WTC11 (cell line): ENCODE measurements around the gene OAS2.

Source experiments
- ATF1 ChIP-seq: sonication (generic); formaldehyde crosslinking; IDR thresholded peaks from 2 replicates; pipeline ENCODE4 v1.8.1; 2023; ENCODE audit warnings: mild to moderate bottlenecking, moderate library complexity, missing genetic modification reagents
- CBFB ChIP-seq: sonication (generic); formaldehyde crosslinking; IDR thresholded peaks from 2 replicates; pipeline ENCODE4 v1.8.1; 2022; ENCODE audit warnings: mild to moderate bottlenecking, low read depth, missing genetic modification reagents
- CTCF ChIP-seq: fragments of 200-600 bp; IDR thresholded peaks from 2 replicates; pipeline ENCODE4 v1.8.0; 2022; ENCODE audit warnings: antibody characterized with exemption
- NFYB ChIP-seq: sonication (generic); formaldehyde crosslinking; conservative IDR thresholded peaks from 2 replicates; pipeline ENCODE4 v1.8.0; 2022; ENCODE audit warnings: low read depth, missing genetic modification reagents
- TCF7 ChIP-seq: sonication (generic); formaldehyde crosslinking; IDR thresholded peaks from 2 replicates; pipeline ENCODE4 v1.8.0; 2022; ENCODE audit warnings: mild to moderate bottlenecking, low read depth, missing genetic modification reagents, moderate library complexity

- TF ChIP-seq CTCF (no peak), CBFB (CRISPR knock-in tag) (no peak), ATF1 (CRISPR knock-in tag) (no peak), TCF7 (CRISPR knock-in tag) (no peak), NFYB (CRISPR knock-in tag) (no peak)
Measured at GRCh38 chr12:112948806-112949205, 29.5 kb upstream of the OAS2 start.
